AG04450 (cell line): ENCODE data around the gene FAM20C. TPM values are rescaled to one million over a fixed set of nuclear protein-coding genes. Genes with fewer than 3 reads are reported as not detected.

ENCODE experiments used
- CTCF ChIA-PET: fragments of 300-600, 350-600 bp; formaldehyde crosslinking; extraction: SDS; loops from one replicate; lab custom pipeline; 2022; ENCODE audit warnings: antibody characterized with exemption, inconsistent platforms; lab: Charles Lee
- POLR2A ChIA-PET: fragments of 350-600 bp; formaldehyde crosslinking; extraction: SDS; loops from one replicate; lab custom pipeline; 2021; ENCODE audit warnings: antibody characterized with exemption, inconsistent platforms; lab: Yijun Ruan, JAX
- DNase-seq: peaks from one replicate; pipeline ENCODE4 v3.0.0-alpha.2; 2011; ENCODE audit warnings: low read depth, low spot score
- H3K27ac ChIP-seq: one replicate; pipeline ENCODE4 v1.5.1; 2012; ENCODE audit warnings: low read depth, low read length, control low read depth
- H3K27me3 ChIP-seq: one replicate; pipeline ENCODE4 v1.6.0; 2012; ENCODE audit warnings: low read length; ENCODE audit not compliant: control insufficient read depth, insufficient read depth
- H3K4me3 ChIP-seq: 2 replicates; pipeline ENCODE4 v1.5.1; 2011; ENCODE audit warnings: mild to moderate bottlenecking, low read depth, low read length, control low read depth
- H3K9me3 ChIP-seq: 2 replicates; pipeline ENCODE4 v1.5.1; 2012; ENCODE audit warnings: low read length; ENCODE audit not compliant: control insufficient read depth, insufficient read depth
- polyA plus RNA-seq: library from polyadenylated mRNA; depleted of rRNA; stranded (reverse); fragments of >200 nt; gene quantifications from 2 replicates; pipeline ENCODE4 v1.2.3, GENCODE V29; 2011
- TF ChIP-seq, protein P1 (sequence below): IDR thresholded peaks from 2 replicates; pipeline ENCODE4 v1.5.1; 2011; ENCODE audit warnings: low read depth, low read length, control low read depth, inconsistent platforms

FAM20C gene
- polyA plus RNA-seq, 1 experiment, result 34.5 TPM

DNA sequence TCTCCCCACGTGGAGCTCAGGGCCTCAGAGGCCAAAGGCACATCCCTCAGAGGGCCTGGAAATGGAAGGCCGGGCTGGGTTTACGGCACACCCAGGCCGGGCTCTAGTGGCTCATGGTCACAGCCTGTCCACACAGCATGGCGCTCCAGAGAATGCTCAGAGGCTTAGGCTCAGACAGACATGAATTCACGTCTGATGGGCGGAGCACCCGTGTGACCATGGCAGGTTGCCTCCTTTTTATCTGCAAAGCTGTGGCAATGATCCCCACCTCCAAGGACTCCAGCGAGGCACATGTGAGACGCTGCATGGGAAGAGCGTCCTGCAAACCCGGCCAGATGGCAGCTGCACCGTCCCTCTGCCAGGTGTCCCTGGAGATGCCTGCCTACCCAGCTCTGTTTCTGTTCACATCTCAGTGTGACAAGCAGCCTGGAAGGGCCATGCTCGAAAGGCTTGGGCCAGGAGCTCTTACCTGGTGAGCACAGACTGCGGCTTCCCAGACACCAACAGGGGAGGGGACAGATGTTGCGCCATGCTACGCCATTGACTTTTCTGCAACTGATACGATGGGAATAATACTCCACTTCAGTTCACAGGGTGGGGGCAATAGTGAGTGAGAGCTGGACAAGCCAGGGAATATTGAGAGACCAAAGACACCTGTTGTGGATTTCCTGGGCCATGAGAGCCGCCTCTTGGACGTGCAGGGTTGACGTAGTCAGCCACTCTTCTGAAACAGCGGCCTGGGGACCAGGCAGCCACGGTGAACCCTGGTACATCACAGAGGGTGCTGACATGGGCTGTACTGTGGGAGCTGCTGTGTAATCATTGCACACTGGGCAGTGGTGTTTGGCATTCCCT lies 34.4 kb upstream of the FAM20C start:
- peaks cover 22% of the 10 kb centered on the region for H3K27me3 ChIP-seq
- H3K4me3 ChIP-seq, result no peak overlapping the region
- DNase-seq, result no peak
- TF ChIP-seq, protein P1, sequence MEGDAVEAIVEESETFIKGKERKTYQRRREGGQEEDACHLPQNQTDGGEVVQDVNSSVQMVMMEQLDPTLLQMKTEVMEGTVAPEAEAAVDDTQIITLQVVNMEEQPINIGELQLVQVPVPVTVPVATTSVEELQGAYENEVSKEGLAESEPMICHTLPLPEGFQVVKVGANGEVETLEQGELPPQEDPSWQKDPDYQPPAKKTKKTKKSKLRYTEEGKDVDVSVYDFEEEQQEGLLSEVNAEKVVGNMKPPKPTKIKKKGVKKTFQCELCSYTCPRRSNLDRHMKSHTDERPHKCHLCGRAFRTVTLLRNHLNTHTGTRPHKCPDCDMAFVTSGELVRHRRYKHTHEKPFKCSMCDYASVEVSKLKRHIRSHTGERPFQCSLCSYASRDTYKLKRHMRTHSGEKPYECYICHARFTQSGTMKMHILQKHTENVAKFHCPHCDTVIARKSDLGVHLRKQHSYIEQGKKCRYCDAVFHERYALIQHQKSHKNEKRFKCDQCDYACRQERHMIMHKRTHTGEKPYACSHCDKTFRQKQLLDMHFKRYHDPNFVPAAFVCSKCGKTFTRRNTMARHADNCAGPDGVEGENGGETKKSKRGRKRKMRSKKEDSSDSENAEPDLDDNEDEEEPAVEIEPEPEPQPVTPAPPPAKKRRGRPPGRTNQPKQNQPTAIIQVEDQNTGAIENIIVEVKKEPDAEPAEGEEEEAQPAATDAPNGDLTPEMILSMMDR, result no peak
- ChIA-PET POLR2A (interaction anchor here (1.0 kb wide), 1 partner anchor 33 kb away, joined by 4 read pairs; no protein-coding TSS in a partner anchor), CTCF (no interaction called here)
- H3K9me3 ChIP-seq, result no peaks in the 10 kb centered on the region; the same call in 1 of the 2 replicates
- H3K27ac ChIP-seq, result no peak overlapping the region

DNA sequence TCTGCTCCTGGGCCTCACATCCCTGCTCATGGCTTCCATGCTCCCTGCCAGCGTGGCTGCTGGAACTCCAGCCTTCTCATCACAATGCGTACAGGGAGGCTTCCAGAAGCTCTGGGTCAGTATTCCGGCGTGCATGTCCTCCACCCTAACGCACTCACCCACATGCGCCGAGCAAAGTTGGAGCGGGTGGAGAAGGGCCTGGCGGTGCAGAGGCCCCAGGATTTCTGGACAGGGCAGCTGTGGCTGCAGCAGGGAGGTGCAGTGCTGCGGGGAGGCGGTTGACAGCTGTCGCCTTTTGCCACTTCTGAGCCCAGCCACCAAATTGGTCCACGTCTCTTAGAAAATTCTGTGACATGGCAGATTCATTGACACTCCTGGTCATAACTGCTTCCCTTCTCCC lies 33.6 kb upstream of the FAM20C start:
- Histone ChIP-seq H3K9me3 (no peaks in the 10 kb centered on the region; the same call in 1 of the 2 replicates), H3K27ac (no peak overlapping the region), H3K4me3 (no peak overlapping the region), H3K27me3 (peaks cover 22% of the 10 kb centered on the region)
- ChIA-PET POLR2A (no interaction called here), CTCF (no interaction called here)
- no peak for DNase-seq
- TF ChIP-seq, protein P1, result no peak

GRCh38 chr7:159370-160270 lies 32.8 kb upstream of the FAM20C start:
- no peak overlapping the region for H3K4me3 ChIP-seq
- POLR2A ChIA-PET, result no interaction called here
- CTCF ChIA-PET, result no interaction called here
- no peak overlapping the region for H3K27ac ChIP-seq
- TF ChIP-seq, protein P1, result no peak
- no peak for DNase-seq
- peaks cover 28% of the 10 kb centered on the region for H3K27me3 ChIP-seq
- no peaks in the 10 kb centered on the region; the same call in 1 of the 2 replicates for H3K9me3 ChIP-seq

DNA sequence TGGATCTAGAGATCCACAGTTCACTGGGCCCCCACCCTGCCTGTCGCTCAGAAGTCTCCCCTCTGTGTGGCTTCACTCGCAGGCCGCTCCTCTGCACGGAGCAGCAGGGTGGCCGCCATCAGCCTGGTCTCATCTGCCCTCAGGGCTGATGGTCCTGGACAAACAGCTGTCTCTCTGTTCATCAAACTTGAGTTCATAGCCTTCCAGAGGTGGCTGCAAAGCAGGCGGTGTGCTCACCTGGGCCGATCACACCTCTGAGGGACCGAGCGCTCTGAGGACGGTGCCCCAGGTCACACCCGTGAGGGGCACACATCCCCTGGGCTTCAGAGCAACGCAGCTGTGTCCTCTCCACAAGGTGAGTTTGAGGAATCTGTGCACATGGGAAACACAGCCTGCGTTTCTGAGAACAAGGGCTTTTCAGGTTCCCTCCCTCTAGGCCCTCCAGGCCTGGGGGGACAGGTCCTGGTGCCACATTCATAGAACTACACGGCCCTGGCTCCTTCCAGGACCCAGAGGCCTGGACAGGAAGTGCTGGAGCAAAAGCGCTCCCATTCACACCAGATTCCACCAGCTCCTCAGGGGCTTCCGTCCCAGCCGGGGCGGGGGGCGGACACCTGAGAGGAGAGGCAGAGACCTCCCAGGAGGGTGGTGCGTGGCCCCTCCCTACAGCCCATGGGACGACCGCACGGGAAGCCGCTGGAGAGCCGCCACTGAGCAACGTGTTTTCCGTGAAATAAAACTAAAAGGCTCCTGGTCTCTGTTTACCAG lies 31.2 kb upstream of the FAM20C start:
- H3K9me3 ChIP-seq, result no peaks in the 10 kb centered on the region; the same call in 1 of the 2 replicates
- POLR2A ChIA-PET, result interaction anchor here (0.9 kb wide), 1 partner anchor 12 kb away, joined by 3 read pairs; no protein-coding TSS in a partner anchor
- CTCF ChIA-PET, result no interaction called here
- TF ChIP-seq, protein P1, result no peak
- no peak overlapping the region for H3K4me3 ChIP-seq
- DNase-seq, result no peak
- H3K27me3 ChIP-seq, result peaks cover 28% of the 10 kb centered on the region
- no peak overlapping the region for H3K27ac ChIP-seq
